DMS53 (cell line): ENCODE results near the gene NCAM1.

ENCODE experiments used
- DNase-seq: peaks from one replicate; lab custom pipeline; 2025; lab: John Stamatoyannopoulos, UW

The NCAM1 gene

DNA sequence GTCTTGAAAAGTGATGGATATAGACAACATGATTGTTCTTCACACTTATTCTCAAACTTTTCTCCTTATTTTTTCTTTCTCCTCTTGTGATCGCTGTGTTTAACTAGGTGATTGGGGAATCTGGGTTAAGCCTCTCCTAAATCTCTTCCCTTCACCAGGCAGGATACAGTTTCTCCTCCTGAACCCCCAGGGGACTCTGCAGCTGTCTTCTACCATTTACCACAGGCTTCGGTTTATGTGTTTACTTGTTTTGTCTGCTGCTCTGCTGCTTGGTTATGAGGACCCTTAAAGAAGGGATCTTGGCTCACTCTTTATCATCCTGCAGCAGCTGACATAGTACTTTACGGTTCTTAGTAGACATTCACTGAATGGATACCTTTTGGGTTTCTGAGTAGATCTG is 124.2 kb downstream of the NCAM1 start:
- DNase-seq = no peak

DNA sequence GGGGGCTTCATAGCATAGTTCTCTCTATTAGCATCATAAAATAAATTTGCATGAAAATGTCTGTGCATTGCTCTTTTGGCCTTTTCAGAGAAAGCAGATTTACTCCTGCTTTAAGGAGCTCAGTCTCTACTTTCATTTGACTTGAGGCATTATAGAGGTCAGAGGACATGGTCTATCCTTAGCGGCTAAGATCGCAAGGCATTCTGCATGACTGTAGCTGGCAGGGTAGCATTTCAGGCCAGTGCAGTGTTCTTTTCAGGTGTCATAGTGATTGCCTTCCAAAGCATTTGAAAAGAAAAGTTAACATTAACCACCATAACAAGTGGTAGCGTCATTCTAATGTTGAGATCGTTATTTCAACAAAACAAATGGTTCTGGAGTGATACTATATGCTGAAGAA is 126.5 kb downstream of the NCAM1 start:
- DNase-seq = no peak

DNA sequence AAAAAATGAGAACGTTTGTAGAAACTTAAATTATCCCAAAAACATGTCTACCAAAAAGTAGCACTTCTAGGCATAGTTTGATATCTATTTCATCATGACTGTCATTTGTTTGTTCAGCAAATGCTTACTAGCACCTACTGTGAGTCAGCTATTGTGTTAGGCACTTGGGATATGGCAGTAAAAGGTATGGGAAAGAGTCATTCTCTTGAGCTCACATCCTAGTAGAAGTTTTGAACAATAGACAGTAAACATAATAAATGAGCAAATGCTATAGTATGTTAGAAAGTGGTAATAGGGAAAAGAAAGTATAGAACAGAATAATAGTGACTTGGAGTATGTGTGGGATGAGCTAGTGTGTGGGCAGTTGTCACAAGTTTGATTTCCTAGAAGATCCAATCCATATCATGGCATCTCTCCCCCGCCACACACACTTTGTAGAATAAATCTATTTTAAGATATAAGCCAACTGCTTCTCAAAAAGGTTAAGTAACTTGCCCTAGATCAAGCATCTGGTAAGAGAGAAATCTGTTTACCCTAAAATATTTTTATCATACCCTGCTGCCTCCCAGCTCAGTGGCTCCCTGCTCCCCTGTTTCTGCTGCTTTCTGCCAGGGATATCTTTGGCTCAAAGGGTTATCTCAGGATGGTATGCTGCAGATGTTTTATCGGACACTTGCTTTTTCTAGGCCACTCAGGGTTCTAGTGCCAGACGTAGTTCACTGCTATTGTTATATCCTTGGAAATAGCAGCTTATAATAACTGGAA is 129.7 kb downstream of the NCAM1 start:
- peak; percentile 52 for DNase-seq

DNA sequence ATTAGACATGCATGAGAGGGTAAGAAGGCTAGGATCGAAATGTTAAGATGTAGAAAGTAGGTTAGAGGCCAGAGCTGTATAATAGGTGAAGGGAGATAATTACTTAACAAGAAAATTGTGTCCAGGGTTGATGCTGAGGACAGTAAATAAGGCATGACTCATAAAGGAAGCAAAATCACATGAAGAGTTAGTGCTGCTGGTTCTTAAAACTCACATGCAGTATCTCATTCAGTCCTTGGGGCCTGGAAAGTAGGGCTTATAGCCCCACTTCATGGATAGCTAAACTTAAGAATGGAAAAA is 130.2 kb downstream of the NCAM1 start:
- peak; percentile 45 for DNase-seq

- no peak for DNase-seq
Measured at GRCh38 chr11:113096648-113097047, 135.4 kb downstream of the NCAM1 start.

DNA sequence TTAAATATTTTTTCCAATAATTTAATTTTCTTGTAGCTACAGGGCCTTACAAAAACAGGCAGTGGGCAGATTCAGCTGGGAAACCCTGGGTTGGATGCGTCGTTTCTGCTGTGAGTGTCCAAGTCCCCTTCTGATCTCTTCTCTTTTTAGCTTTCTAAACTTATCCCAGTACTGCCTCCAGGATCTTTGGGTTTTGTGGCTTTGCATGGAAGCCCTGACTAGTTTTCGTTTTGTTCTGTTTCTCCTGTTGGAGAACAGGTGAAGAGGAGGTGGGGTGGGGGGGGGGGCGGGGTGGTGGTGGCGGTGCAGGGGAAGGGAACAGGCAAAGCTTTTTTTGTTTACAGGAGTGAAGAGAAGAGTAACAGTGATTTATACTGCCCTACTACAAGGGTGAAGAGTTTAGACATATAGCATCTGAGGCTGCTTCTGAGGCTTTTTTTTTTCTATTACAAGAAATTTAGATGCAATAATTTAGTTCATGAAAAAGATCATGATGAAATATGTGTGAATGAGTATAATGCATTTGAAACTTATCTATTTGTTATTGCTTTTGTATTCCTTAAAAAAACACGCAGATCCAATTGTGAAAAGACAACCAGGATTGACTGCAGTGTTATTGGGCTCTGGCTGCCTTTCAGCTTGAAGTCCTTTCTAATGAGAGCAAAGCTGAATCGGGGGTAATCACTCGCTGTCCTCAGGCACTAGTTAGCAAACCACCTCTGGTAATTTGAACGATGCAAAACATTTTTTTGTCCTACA is 142.9 kb downstream of the NCAM1 start:
- peak; percentile 5 for DNase-seq

GRCh38 chr11:113104691-113105251 is 143.6 kb downstream of the NCAM1 start:
- no peak for DNase-seq

DNA sequence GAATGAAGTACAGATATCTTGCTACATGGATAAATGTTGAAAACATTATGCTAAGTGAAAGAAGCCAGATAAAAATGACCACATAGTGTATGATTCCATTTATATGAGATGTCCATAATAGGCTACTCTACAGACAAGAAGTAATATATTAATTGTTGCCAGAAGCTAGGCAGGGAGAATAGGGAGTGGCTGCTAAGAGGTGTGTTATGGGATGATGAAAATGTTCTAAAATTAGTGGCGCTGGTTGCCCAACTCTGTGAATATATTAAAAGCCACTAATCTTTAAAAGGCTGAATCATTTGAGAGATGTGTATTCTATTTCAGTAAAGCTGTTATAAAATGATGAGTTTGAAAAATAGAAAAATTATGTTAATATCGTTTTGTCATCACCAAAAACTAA is 144.4 kb downstream of the NCAM1 start:
- DNase-seq = no peak

DNA sequence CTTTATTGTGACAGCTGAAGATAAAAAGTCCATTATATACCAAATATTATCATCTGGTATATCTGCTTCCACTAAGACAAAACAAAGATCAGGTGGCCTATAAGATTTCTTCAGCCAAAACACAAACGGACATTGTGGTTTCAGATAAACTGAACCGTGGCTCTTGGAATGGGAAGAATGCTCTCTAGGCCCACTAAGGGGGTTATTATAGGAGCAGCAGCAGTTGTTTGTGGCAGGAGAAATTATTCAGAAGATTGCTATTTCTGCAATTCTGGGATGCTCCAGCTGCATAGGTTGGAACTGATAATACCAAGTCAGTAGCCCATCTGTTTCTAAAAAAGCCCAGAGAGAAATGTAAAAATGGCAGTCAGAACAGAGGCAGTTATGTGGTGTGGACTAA is 145.3 kb downstream of the NCAM1 start:
- DNase-seq = no peak

- DNase-seq = no peak
Measured at GRCh38 chr11:113110046-113110445, 148.8 kb downstream of the NCAM1 start.

GRCh38 chr11:113111156-113111555 is 149.9 kb downstream of the NCAM1 start:
- no peak for DNase-seq

DNA sequence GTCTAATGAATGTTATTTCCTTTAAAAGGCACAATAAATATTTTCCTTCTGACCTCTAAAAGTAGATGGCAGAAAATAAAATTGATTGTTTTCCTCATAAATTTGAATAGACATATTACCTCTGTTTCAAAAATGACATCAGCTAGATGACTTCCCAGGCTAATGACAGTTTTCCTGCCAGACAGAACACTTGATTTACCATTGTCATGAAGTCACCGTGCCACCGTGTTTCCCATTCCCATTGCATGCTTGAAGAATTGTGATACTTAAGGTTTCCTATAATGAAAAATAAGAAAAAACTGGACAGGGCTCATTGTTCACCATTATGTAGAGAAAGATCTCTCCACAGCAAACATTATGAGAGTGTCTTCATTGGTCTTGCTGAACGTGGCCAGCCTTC is 151.1 kb downstream of the NCAM1 start:
- no peak for DNase-seq

DNA sequence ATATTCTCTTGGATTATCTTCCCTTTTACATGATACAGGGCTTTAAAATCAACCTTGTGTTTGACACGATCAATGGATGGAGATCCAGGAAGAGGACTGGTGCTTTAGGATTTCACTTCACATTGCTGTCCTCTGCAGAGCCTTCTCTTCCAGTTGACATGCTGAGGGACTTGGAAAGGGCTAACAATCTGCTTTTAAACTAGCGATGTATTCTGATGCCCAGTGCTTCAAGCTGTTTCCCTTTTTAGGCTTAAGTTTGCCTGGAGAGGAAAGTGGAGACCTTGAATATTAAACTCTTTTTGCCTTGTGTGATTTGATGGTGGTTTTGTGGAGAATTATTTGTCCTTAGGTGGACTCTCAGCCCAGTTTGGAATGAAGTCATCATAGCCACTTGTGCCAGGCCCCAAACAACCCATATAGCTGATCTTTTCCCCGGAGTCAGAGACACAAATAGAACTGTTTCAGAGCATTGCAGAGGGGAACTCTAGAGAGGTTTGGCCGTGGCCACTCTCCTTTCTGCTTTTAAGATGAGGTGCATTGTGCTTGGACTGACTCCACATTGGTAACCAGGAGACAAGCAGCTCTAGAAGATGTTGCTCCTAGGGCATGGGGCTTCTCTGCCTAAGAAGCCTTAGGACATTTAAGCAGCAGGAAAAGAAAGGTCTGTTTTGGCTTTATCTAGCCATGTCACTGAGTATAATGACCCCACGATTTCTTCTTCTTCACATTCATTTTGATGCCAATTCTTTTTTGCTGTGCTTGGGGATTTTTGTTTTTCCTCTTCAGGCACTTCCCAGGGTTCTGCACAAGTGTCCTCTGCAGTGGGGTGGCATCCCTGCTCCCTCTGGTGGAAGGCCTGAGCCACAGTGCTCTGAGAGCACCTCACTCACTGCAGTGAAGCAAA is 152.8 kb downstream of the NCAM1 start:
- peak; percentile 81 for DNase-seq

DNA sequence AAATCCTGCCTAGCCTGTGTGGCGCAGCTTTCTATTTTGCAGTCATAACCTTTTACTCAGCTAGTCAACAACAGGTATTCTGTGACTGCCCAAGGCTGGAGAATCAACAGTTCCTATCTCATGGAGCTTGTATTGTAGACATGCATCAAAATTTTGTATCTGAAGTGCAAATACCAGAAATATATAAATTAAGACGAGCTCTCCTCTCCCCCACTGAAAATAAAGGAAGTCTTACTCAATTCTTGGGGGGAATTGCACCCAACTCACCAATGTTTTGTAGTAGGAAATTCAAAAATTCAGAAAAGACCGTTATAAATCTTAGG is 153.4 kb downstream of the NCAM1 start:
- DNase-seq = no peak

- DNase-seq = no peak
Measured at GRCh38 chr11:113118104-113118503, 156.9 kb downstream of the NCAM1 start.

- no peak for DNase-seq
Measured at GRCh38 chr11:113119074-113119473, 157.9 kb downstream of the NCAM1 start.

DNA sequence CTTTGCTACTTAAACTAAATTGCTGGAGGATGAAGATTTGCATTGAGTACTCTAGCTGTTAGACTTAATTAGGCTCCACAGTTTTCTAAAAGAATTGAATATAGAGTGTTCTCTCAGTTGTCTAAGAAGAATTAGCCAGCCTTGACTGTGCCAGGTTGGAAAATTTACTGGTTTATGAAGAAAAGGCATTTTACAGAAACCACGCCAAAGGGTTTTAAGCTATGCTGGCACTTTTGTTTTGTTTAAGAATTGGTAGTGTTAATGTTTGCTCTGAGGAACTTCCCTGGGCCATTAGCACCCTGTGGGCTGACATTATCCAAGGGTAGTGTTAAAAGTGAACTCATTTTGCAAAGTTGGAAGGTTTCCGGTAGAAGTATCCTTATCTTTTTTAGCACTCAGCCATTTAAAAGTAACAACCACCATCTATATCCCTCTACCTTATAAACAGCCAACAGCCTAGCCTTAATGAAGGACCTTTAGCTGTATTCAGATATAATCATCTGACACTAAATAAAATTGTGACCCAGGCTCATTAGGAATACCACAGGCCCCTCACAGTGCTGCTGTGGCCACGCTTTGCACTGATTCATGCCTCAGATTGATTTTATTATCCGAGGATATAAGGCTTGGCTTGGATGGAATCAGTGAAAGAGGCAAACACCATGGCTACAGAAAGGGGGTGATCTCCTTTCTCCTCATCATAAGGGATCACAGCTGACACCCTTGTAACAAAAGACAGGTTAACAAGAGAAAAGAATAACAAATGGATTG is 158.9 kb downstream of the NCAM1 start:
- no peak for DNase-seq

GRCh38 chr11:113121746-113122145 is 160.5 kb downstream of the NCAM1 start:
- DNase-seq = no peak

GRCh38 chr11:113124006-113124405 is 162.8 kb downstream of the NCAM1 start:
- DNase-seq = no peak

DNA sequence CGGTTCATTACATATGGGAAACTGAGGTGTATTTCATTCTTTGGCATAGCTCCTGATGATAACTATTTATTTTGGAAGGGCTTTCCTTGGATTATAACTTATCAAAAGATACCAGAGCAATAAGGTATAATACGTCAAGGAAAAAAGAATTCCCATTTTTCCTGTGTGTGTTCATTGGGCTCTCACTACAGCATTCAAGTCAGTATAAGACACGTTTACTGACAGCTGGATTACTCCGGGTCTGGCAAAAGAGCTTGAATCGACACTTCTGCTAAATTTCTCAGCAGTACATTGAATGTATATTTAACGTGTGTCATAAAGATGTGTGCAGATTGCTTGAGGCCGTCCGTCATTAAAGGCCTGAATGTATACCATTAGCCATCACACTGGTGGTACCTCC is 163.4 kb downstream of the NCAM1 start:
- DNase-seq = no peak

DNA sequence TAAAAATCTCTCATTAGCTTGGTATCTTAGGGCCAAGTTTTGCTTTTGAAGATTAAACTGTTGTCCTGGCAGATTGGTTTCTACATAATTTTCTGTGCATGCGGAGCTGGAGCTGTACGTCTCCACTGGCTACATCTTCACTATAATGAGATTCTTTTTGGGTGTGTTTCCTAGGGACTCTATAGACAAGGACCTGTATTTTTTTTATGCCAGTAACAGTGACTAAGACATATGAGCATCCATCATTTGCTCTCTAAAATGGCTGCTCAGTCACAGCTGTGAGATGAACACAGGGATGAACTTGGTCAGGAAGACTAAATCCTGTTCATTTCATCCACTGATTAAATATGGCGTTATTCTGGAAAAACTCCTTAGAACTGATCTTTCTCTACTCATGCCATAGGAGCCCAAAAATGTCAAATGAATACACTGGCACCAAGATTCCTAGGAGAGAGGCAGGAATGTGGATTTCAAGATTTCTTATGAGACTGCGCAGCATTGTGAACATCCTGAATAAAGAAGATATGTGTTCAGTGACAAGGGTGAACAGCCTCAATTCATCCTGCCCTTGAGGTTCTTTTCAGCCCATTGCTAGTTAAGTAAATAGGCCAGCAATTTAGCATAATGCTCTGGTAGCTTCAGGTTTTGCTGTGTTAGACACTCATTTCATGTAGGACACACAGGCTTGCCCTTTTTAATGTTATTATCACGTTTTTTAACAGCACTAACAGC is 168.2 kb downstream of the NCAM1 start:
- DNase-seq = no peak
